GM23338 (cell line): ENCODE measurements around the gene SND1. TPM values are rescaled to one million over a fixed set of nuclear protein-coding genes. Genes with fewer than 3 reads are reported as not detected.

Experiments used
- ATAC-seq: fragments of 200-7000 bp; cut with Tn5 transposase; 3 replicates; pipeline ENCODE4 v1.9.1; 2020
- DNase-seq: peaks from one replicate; pipeline ENCODE4 v3.0.0-alpha.2; 2015; ENCODE audit warnings: low spot score
- H2AFZ ChIP-seq: fragments of 200-600 bp; sonication (generic); 2 replicates; pipeline ENCODE4 v1.8.0; 2016; ENCODE audit warnings: antibody characterized with exemption, mild to moderate bottlenecking, moderate library complexity
- H3F3A ChIP-seq: fragments of 200-600 bp; sonication (generic); replicated peaks from 2 replicates; pipeline ENCODE4 v1.8.0; 2017; ENCODE audit warnings: antibody characterized with exemption, mixed run types, low read depth
- H3K27ac ChIP-seq: fragments of 200-600 bp; sonication (generic); 2 replicates; pipeline ENCODE4 v1.6.1; 2016; ENCODE audit warnings: low read depth
- H3K27me3 ChIP-seq: fragments of 200-600 bp; sonication (generic); 2 replicates; pipeline ENCODE4 v1.8.0; 2016; ENCODE audit warnings: mild to moderate bottlenecking, mixed run types, moderate library complexity; ENCODE audit not compliant: insufficient read depth
- H3K36me3 ChIP-seq: fragments of 200-600 bp; sonication (generic); 2 replicates; pipeline ENCODE4 v1.8.0; 2016; ENCODE audit warnings: mild to moderate bottlenecking; ENCODE audit not compliant: insufficient read depth
- H3K4me1 ChIP-seq: fragments of 200-600 bp; sonication (generic); 2 replicates; pipeline ENCODE4 v1.8.0; 2016; ENCODE audit warnings: mild to moderate bottlenecking, moderate library complexity; ENCODE audit not compliant: insufficient read depth
- H3K4me2 ChIP-seq: fragments of 200-600 bp; sonication (generic); 2 replicates; pipeline ENCODE4 v1.7.1; 2017; ENCODE audit warnings: mixed run types
- H3K4me3 ChIP-seq: fragments of 200-600 bp; sonication (generic); 2 replicates; pipeline ENCODE4 v1.6.1; 2016; ENCODE audit warnings: mixed run types
- H3K79me2 ChIP-seq: fragments of 200-600 bp; sonication (generic); replicated peaks from 2 replicates; pipeline ENCODE4 v1.8.0; 2017; ENCODE audit warnings: mild to moderate bottlenecking; ENCODE audit not compliant: insufficient read depth
- H3K9me2 ChIP-seq: fragments of 200-600 bp; sonication (generic); 2 replicates; pipeline ENCODE4 v1.8.0; 2017; ENCODE audit not compliant: insufficient read depth
- H4K20me1 ChIP-seq: fragments of 200-600 bp; sonication (generic); replicated peaks from 2 replicates; pipeline ENCODE4 v1.8.0; 2017; ENCODE audit warnings: mild to moderate bottlenecking; ENCODE audit not compliant: insufficient read depth
- H3K27ac Mint-ChIP-seq: 2 replicates; pipeline ENCODE4 v1.8.0; 2020; ENCODE audit warnings: inconsistent platforms, mild to moderate bottlenecking, moderate library complexity, mixed read lengths
- H3K27me3 Mint-ChIP-seq: 3 replicates; pipeline ENCODE4 v1.8.0; 2022; ENCODE audit warnings: low read depth, mild to moderate bottlenecking, moderate library complexity, mixed read lengths, inconsistent platforms; ENCODE audit not compliant: insufficient read depth, poor library complexity
- H3K36me3 Mint-ChIP-seq: 3 replicates; pipeline ENCODE4 v1.8.0; 2021; ENCODE audit warnings: low read depth, mild to moderate bottlenecking, inconsistent platforms, moderate library complexity, mixed read lengths
- H3K4me1 Mint-ChIP-seq: 3 replicates; pipeline ENCODE4 v1.8.0; 2020; ENCODE audit warnings: mild to moderate bottlenecking, inconsistent platforms, mixed read lengths
- H3K4me3 Mint-ChIP-seq: 3 replicates; pipeline ENCODE4 v1.8.0; 2021; ENCODE audit warnings: moderate library complexity, mild to moderate bottlenecking, inconsistent platforms, mixed read lengths
- H3K9me3 Mint-ChIP-seq: 3 replicates; pipeline ENCODE4 v1.8.0; 2020; ENCODE audit warnings: moderate library complexity, mild to moderate bottlenecking, inconsistent platforms, mixed read lengths
- CREB1 ChIP-seq: fragments of 250-450 bp; sonication (Bioruptor Pico); IDR thresholded peaks from 2 replicates; pipeline ENCODE4 v1.5.0; 2020; ENCODE audit warnings: low read depth, mild to moderate bottlenecking, moderate library complexity
- CTCF ChIP-seq, 2 experiments: fragments of 200-600 bp in 1 of 2; sonication (generic) in 1 of 2; conservative IDR thresholded peaks; 2 replicates each; pipeline versions ENCODE4 v1.5.1 to v1.6.1; 2016 to 2017; ENCODE audit warnings: antibody characterized with exemption in 2 of 2, low read depth in 2 of 2, mild to moderate bottlenecking in 2 of 2, moderate library complexity in 1 of 2
- EZH2 ChIP-seq: fragments of 200-600 bp; sonication (generic); IDR thresholded peaks from one replicate; pipeline ENCODE4 v1.8.0; 2017; ENCODE audit warnings: antibody characterized with exemption, mild to moderate bottlenecking, low read depth; ENCODE audit not compliant: unreplicated experiment
- EZH2phosphoT487 ChIP-seq: fragments of 200-600 bp; sonication (generic); IDR thresholded peaks from one replicate; pipeline ENCODE4 v1.8.1; 2018; ENCODE audit warnings: antibody characterized with exemption; ENCODE audit not compliant: unreplicated experiment
- JUNB ChIP-seq: IDR thresholded peaks from one replicate; pipeline ENCODE4 v1.6.1; 2016; ENCODE audit warnings: antibody characterized with exemption; ENCODE audit not compliant: unreplicated experiment
- POLR2AphosphoS5 ChIP-seq: IDR thresholded peaks from 2 replicates; pipeline ENCODE4 v1.6.1; 2016; ENCODE audit warnings: antibody characterized with exemption, low read depth
- REST ChIP-seq: IDR thresholded peaks from one replicate; pipeline ENCODE4 v1.6.1; 2018; ENCODE audit warnings: antibody characterized with exemption; ENCODE audit not compliant: unreplicated experiment
- STAT1 ChIP-seq: IDR thresholded peaks from one replicate; pipeline ENCODE4 v1.6.1; 2016; ENCODE audit warnings: antibody characterized with exemption; ENCODE audit not compliant: unreplicated experiment
- ZNF114 ChIP-seq: fragments of 250-450 bp; sonication (Bioruptor Pico); IDR thresholded peaks from 2 replicates; pipeline ENCODE4 v1.5.0; 2020; ENCODE audit warnings: mild to moderate bottlenecking, moderate library complexity
- ZNF331 ChIP-seq: fragments of 250-450 bp; sonication (Bioruptor Pico); IDR thresholded peaks from 2 replicates; pipeline ENCODE4 v1.5.0; 2020; ENCODE audit warnings: low read depth, mild to moderate bottlenecking, moderate library complexity
- ZNF462 ChIP-seq: fragments of 250-450 bp; sonication (Bioruptor Pico); IDR thresholded peaks from 2 replicates; pipeline ENCODE4 v1.5.0; 2020; ENCODE audit warnings: mild to moderate bottlenecking, moderate library complexity
- polyA plus RNA-seq: library from polyadenylated mRNA; unstranded; fragments of >200 nt; fragmentation: Nextera tagmentation; extraction: Ambion mirVana; gene quantifications from 2 replicates; pipeline ENCODE4 v1.2.1, GENCODE V29; 2016
- total RNA-seq: library from RNA; depleted of rRNA; stranded (reverse); fragments of >200 nt; shearing (Covaris generic); gene quantifications from 2 replicates; pipeline ENCODE4 v1.2.3, GENCODE V29; 2014

The SND1 gene
- total and polyA plus RNA-seq, 2 experiments from 2014 or later, result 107 to 254 TPM

- H4K20me1 ChIP-seq, result peaks cover 6% of the 10 kb centered on the region; the same call in 1 of the 2 replicates
- H2AFZ ChIP-seq, result no peak overlapping the region
- no peaks in the 10 kb centered on the region for H3F3A ChIP-seq
- H3K27ac ChIP-seq, result no peak overlapping the region
- DNase-seq, result no peak
- no peaks in the 10 kb centered on the region for H3K27me3 Mint-ChIP-seq
- peaks cover 4% of the 10 kb centered on the region; the same call in 1 of the 2 replicates for H3K36me3 ChIP-seq
- peaks cover 19% of the 10 kb centered on the region for H3K79me2 ChIP-seq
- no peaks in the 10 kb centered on the region for H3K27me3 ChIP-seq
- peaks cover 26% of the 10 kb centered on the region for H3K4me1 Mint-ChIP-seq
- no peaks in the 10 kb centered on the region for H3K9me2 ChIP-seq
- H3K27ac Mint-ChIP-seq, result no peak overlapping the region
- no peak overlapping the region for H3K4me3 ChIP-seq
- no peak overlapping the region for H3K4me3 Mint-ChIP-seq
- no peaks in the 10 kb centered on the region for H3K9me3 Mint-ChIP-seq
- ATAC-seq, result no peak
- TF ChIP-seq JUNB (no peak), EZH2 (no peak), REST (no peak), ZNF462 (CRISPR knock-in tag) (no peak), STAT1 (no peak), POLR2AphosphoS5 (no peak), CREB1 (CRISPR knock-in tag) (no peak), EZH2phosphoT487 (no peak), ZNF331 (CRISPR knock-in tag) (no peak), ZNF114 (CRISPR knock-in tag) (no peak), CTCF (conservative IDR thresholded peaks at IDR 0.05; ENCODE audit: low read depth in 2 of 2) (no peak)
- peaks cover 5% of the 10 kb centered on the region; the same call in 2 of the 3 replicates for H3K36me3 Mint-ChIP-seq
- H3K4me2 ChIP-seq, result no peak overlapping the region
- peaks cover 24% of the 10 kb centered on the region for H3K4me1 ChIP-seq
Measured at GRCh38 chr7:127854383-127854782, 202.4 kb downstream of the SND1 start.
